NCI-H1694 (cell line): Measurements from ENCODE around the gene XAGE2.
"Not testable (repeated sequence)": the region's sequence is repeated elsewhere in the genome, so short reads cannot be mapped to it uniquely, and the experiment has no call there.

ENCODE experiments used
- DNase-seq: peaks from one replicate; lab custom pipeline; 2025; lab: John Stamatoyannopoulos, UW

The XAGE2 gene, protein sequence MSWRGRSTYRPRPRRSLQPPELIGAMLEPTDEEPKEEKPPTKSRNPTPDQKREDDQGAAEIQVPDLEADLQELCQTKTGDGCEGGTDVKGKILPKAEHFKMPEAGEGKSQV

DNA sequence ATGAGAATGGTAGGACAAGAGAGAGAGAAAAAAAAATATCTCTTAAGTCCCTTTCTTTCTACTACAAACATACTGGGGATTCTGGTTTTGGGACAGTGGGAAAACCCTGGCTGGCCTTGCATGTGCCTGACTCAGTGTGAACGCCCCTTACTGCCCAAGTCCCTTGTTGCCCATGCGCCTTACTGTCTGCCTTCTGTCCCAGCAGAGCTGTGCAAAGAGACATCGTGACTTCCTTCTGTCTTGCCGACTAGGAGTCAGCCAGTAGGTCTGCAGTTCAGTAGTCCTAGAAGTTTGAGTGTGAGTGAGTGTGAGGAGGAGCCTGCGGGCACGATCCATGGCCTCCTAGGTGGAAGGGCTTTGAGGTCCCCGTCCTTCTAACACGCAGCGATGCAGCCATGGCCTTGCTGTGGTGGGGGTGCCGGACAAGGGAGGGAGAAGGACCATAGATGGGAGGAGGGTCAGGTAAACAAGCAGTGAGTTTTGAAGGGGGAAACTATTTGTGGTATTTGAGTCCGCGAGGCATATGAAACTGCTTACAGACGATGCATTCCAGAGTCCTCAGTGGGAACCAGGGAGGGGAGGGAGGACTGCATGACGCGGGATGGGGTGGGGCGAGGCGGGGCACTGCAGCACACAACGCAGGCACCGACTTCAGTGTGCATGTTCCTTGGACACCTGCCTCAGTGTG, at the start of gene XAGE2:
Gene XAGE2 (plus strand): TSS at position 654 of the 688 bp plus-strand sequence. CDS start 994 bp downstream, outside the sequence.
- no peak for DNase-seq

DNA sequence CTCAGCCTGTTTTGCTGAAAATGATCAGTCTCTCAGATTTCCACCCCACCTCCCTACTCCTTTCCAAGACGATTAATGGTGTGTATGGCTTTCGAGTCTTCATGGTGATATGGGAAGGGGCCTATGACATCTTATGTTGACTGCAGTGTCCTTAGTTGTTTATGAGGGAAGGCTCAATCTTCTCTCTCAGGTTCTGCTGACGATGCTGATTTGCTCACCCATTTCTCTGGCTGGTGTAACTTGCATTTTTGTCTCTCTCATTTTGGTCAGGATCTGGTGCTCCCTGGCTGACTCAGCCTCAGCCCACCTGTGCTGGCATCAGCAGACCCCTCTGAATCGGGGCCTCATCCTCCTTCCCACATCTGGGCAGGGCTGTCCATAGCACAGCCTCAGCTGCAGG, 31.4 kb upstream of the XAGE2 start:
- DNase-seq: no peak

DNA sequence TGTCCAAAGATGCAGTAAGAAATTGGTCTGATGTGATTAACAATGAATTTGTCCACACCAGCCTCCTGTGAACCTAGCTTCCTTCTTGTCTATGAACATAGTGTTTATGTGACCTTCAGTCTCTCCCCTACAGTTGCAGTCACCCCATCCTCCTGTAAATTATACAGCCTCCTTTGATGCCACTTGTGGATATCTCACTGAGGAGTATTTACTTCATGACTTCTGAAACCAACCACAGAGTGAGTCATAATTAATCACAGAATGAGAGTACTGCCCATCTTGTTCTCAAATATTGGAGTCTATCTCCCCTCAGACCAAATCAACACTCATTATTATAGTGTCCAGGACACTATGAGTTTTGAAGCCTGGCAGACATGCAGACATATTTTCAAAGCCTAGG, 27.3 kb upstream of the XAGE2 start:
- DNase-seq: no peak

DNA sequence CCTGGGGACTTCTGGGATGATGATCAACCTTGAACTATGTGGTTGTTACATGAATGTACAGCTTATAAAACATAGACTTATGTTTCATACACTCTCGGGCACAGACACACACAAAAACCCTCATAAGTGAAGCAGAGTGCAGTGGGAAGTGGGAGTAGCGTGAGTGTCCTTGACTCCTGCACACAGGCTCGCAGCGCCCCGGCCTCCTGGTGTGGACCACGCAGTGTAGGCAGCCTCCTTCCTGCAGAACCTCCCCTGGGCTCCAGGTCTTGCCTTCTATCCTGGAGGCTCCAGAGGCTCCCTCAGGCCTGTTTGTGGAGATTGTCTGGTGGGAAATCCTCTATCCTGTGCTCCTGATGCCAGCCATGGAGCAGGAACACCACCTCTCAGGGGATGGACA, 25.7 kb upstream of the XAGE2 start:
- DNase-seq: not testable (repeated sequence)

DNA sequence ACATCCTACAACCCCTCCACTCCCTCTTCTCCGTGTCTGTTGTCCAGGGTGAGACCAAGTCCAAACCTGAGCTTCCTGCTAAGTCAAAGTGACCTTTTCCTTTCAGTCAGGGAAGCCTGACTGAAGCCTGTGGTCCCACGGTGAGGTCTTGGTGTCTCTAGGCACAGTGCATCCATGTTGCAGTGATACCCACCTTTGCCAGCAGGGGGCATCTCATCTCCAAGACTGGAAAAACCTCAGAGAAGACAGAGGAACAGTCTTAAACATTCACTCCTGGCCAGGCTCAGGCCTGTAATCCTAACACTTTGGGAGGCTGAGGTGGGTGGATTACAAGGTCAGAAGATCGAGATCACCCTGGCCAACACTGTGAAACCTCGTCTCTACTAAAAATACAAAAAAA, 23.4 kb upstream of the XAGE2 start:
- peak; percentile 8 for DNase-seq

DNA sequence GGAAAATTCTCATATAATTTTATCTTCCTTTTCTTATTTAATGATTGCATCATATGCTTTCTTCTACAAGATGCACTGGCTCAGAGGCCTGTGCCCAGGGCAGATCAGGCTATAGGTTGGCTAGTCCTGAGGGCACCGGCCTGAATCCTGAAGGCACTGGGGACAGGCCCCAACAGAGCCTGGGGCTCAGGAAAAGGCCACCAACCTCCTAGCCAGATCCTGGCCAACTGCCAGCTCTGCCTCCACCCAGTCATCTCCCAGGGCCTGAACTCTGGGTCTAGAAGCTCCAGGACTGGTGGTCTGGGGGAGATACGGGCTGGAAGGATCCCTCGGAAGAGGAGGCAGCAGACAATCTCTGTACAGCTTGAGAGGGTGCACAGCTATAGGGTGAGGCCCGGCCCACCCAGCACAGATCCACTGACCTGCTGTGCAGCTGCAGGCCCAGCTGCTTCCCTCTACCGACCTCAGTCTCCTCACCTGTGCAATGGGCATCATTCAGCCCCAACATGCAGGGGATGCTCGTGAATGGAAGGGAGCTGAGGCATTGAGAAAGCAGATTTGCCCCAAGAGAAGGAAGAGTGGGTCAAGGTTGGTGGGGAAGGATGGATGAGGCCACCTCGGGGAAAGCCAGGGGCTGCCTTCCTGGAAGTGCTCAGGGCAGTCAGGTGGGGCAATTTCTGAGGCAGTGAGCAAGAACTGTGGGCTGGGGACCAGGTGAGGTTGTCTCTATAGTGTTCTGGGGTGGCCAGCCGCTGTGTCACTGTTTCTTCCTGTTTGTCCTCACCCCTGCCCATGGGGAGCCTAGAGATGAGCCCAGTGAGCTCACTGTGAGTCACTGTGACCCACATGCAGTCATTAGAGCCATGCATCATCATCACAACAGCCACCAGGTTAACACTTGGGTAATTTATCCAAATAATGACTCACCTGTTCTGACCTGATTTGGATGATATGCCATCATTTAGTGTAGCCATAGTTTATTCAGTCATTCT, 22.4 kb upstream of the XAGE2 start:
- no peak for DNase-seq

DNA sequence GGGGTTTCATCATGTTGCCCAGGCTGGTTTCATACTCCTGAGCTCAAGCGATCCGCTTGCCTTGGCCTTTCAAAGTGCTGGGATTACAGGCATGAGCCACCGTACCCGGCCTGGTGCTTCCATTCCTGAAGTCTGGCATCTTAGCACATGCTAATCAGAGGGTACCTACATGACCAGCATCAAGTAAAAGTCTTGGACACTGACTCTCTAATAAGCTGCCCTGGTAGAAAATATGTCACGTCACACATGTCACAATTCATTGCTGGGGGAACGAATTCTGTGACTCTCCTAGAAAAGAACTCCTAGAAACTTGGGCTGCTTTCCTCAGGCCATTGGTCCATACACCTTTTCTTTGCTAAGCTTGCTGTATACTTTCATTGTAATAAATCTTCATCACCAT, 19.1 kb upstream of the XAGE2 start:
- no peak for DNase-seq

DNA sequence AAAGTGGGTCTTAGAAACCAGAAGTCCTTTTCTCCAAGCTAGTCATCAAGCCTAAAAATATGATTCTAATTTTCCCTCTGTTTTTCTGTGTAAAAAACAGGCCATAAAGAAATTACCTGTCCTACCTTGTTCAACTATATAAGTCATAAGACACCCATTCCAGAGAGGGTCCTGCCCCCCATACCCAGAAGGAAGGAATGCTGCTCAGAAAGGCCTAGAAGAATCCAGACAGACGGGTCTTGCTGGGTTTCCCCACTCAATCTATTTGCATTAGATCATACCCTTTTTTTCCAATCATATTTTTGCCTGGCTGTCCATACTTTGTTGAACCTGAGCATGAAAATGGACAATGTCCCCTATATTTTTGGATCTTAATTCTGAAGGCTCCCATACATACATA, 16.3 kb upstream of the XAGE2 start:
- DNase-seq: no peak

DNA sequence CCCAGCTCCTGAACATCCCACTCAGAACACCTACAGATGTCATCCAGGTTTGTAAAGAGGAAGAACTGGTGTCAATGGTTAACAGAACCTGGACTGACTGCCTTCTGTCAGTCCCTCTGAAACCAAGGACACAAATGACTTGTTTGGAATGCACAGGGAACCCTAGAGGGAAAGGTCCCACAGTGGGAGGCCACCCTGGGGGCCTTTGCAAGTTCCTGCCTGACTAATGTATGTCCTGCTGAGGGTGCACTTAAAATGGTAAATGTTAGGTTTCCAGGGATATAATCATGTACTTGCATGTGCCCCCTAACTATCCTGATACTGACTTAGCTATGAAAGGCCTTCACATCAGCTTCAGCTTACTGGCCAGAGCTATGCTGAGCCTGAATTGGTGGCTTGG, 15.0 kb upstream of the XAGE2 start:
- no peak for DNase-seq

DNA sequence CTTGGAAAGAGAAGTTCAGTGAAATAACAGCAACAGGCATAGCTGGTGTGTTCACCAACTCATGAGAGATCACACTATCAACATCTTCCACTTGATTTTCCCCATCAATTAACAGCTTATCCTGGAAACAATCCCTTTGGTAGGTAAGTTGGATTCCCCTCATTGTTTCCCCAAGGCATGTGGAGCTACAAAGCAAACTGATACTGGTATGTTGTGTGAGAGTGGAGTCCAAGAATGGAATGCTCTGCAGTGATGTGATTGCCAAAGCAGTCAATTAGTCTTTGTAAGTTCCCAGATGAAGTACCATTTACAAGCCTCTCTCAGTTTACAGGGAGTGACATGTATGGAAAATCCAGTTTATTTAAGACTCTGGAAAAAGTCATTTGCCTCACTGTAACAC, 13.7 kb upstream of the XAGE2 start:
- DNase-seq: no peak

DNA sequence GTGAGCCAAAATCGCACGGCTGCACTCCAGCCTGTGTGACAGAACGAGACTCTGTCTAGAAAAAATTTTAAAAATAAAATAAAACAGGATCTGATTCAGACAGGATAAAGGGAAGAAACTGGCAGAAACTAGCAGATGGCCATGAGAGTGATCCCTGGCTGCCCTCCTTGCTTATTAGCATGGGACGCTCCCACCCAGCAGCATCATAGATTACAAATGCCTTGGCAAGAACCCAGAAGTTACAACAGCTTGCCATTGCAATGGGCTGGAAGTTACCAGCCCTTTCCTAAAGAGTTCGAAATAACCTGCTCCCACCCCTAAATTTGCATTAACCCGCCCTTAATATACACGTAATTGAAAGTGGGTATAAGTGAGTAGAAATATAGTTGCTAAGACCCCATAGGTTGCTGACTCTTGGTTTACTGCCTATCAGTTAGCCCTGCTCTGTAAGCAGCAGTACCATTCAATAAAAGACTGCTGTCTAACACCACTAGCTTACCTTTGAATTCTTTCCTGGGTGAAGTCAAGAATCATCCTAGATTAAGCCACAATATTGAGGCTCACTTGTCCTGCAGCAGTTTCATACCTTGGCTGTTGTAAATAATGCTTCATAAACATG, 9.1 kb upstream of the XAGE2 start:
- no peak for DNase-seq

DNA sequence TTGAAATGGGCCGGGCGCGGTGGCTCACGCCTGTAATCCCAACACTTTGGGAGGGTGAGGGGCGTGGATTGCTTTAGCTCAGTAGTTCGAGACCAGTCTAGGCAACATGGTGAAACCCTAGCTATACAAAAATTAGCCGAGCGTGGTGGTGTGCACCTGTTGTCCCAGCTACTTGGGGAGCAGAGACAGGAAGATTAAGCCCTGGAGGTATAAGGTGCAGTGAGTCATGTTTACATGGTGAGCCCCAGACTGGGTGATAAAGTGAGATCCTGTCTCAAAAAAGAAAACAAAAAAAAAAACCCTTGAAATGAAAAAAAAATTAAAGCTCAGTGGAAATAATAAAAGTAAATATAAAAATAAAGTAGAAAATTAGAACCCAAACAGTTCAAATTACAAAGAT, 6.9 kb upstream of the XAGE2 start:
- DNase-seq: no peak

DNA sequence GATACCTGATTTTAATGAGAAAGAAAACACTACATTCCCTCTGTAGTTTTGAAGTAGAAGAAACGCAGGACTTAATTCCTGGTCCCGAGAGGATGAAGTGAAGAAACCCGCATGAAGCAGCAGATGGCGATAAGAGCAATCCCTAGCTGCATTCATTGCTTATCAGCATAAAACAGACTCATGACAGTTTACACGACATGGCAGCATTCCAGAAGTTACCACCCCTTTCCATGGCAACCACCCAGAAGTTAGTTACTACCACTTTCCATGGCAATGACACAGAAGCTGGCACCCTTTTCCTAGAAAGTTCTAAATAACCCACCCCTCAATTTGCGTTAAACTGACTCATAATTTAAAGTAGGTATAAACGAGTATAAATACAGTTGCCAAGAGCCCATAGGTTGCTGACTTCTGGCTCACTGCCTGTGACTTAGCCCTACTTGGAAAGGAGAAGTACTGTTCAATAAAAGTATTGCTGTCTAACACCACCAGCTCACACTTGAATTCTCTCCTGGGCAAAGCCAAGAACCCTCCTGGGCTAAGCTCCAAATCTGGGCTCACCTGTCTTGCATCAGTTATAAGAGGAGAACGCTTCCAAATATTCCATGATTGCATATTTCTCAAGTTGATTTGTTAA, 5.5 kb upstream of the XAGE2 start:
- DNase-seq: no peak

DNA sequence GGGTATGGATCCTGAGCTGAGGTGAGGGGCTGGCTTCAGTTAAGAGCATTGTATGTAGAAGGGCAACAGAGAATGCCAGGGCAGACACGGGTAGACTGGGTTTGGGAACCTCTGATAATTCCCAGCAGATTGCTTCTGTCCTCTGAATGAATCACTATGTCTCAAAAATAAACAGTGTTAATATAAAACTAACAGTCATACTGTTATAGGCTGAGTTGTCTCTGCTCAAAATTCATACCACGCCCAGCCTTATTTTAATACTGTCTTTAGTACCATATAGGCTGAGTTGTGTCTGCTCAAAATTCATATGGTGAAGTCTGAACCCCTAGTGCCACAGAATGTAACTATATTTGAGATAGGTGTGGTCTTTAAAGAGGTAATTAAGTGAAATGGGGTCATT, 10.0 kb downstream of the XAGE2 start:
- DNase-seq: no peak

DNA sequence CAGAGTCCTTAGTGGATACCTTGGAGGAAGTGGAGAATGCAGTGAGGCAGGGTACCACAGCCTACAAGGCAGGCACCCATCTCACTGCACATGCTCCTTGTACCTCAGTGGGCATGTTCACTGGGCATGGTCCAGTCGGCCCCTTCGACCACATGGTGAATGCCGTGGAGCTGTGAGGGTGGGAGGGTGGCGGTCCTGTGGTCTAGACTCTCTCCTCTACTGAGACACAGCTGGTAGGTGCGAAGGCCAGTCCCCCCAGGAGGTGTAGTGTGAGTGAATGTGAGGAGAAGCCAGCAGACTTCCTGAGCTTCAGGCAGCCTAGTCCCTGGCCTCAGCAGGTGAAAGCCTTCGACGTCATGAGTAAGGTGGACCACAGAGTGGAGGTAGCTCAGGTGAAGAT, 12.2 kb downstream of the XAGE2 start:
- no peak for DNase-seq

DNA sequence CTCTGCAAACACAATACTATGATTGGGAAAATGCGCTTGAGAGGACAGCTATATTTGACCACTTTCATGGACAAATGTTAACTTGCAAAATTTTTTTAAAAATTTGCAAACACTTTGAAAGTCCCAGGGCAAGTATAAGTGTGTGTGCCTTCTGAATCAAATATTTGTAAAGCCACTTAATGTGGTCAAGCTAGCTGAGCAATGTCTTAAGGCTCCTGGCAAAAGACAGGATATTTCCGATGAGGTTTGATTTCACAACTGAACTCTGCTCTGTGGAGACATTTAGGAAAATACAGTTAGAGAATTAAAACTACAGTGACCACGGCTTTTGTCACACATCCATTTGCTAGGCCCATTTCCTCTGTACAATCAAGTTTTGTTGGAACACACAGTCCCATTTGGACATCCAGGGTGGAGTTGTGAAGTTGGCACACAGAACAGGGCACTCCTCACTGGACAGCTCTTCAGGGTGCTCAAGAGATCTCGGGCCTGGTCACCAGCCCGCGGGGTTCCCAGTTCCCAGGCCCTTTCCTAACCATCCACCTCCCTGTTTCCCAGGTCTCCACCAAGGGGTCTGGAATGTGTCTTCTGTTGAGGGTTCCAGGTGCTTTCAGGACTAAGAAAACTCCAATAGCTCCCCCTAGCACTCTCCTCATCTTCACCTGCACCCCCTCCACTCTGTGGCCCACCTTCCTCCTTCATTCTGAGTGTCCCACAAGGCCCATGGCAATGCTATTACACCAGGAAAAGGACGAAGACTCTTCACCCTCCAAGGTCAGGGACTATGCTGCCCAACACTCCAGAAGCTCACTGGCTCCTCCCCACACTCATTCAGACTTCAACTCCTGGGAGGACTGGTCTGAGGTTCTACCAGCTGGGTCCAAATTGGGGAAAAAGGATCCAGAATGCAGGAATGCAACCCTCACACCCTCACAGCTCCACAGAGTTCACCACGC, 41.9 kb downstream of the XAGE2 start:
- no peak for DNase-seq

DNA sequence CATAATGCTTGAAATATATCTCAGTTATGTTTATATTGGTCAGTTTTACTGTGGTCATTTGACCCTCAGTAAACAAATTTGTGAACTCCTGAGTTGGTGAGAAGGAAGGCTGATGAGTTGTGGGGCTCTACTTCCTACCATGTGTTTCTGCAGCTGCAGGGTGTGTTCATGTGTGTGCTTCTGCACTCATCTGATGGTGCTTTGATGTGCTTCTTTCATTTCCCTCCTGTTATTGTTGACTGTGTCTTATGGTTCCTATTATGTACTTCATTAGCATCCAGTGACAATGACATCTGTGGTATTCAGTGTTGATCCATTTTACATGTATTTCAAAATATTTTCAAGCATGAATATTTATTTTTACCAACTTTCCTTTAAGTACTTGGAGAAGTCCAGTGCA, 46.5 kb downstream of the XAGE2 start:
- DNase-seq: no peak

DNA sequence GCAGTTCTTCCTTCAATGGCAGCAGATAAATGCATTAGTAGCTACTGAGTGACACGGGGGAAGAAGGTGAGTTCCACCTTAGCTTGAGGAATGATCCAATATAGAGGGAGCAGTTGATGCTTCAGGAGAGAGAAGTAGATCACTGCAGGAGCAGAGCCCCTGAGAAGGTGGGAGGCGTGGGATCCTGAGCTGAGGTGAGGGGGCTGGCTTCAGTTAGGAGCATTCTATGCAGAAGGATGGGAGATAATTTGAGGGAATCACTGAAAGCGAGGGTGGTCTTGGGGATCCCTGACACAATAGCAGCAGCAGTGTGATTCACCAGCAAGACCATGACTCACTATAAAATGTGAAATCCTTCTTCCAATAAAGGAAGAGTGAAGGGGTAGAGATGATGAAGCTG, 48.0 kb downstream of the XAGE2 start:
- DNase-seq: no peak

DNA sequence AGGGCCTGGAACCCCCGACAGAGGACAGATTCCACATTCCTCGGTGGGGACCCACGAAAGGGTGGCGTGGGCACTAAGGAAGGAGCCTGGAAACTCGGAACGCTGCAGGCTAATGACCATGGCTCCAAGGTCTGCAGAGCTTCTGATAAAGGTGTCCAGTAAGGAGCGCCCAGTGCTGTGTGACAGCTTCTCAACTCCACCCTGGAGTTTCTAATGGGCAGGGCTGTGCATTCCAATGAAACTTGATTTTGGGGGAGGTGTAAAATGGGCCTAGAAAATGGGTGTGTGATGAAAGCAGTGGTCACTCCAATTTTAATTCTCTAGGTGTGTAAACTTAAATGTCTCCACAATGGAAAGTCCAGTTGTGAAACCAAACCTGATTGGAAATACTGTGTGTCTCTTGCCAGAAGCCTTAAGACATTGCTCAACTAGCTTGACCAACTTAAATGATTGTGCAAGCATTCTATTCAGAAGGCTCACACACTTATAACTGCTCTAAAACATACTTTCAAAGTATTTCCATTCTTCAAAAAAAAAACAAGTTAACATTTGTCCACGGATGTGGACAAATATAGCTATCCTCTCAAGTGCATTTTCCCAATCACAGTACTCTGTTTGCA, 52.1 kb downstream of the XAGE2 start:
- DNase-seq: no peak

DNA sequence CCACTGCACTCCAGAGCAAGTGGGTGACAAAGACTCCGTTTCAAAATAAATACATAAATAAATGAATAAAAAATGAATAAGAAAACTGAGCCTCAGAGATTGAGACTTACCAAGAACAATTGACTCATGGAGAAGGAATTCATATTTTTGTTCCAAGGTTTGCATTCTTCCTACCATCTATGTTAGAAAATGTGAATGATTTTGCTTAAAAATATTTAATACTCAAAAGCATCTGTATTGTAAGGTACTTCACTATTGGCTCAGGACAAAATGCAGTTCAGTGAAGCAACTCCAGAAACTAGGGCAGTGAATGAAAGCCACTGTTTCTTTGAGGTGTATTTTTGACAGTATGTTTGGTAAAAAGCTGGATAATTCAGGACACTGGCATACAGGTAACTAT, 54.1 kb downstream of the XAGE2 start:
- DNase-seq: no peak

DNA sequence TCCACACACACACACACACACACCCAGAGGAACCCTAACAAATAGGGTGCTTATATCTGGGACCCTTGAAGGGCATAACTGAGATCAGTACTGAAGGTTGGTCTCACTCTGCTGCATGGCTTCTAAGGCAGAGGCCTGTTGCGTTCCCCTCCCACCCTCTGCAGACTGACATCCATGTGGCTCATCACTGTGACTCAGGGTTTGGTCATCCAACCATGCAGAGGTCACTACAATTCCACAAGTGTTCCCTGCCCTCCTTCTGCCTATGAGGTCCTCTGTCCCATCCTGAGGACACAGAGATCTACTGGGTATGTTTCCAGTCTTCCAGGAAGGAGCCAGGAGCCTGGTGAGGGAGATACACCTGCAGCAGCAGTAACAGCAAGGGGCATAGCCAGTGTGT, 55.8 kb downstream of the XAGE2 start:
- DNase-seq: no peak
